GM12878 (cell line): ENCODE measurements around the gene TOGARAM1. TPM values are rescaled to one million over a fixed set of nuclear protein-coding genes. Genes with fewer than 3 reads are reported as not detected.

Experiments used
- ATAC-seq: fragments of 200-7000 bp; cut with Tn5 transposase; 3 replicates; pipeline ENCODE4 v1.9.1; 2020; ENCODE audit warnings: mild to moderate bottlenecking, moderate library complexity
- BruUV-seq: library from RNA; stranded (reverse); fragments of 400-500 nt; replicated peaks from 2 replicates; lab custom pipeline; 2021; lab: Mats Ljungman, UMichigan
- CTCF ChIA-PET: fragments of 300-600 bp; sonication (Branson Sonifier 250); formaldehyde crosslinking; extraction: SDS; loops from one replicate; lab custom pipeline; 2021; ENCODE audit warnings: inconsistent platforms; lab: Yijun Ruan, JAX
- POLR2A ChIA-PET: fragments of 350-600 bp; formaldehyde crosslinking; extraction: SDS; loops from one replicate; lab custom pipeline; 2021; ENCODE audit warnings: inconsistent platforms; lab: Charles Lee
- RAD21 ChIA-PET: fragments of 300-600 bp; sonication (Branson Sonifier 250); formaldehyde crosslinking; loops from one replicate; lab custom pipeline; 2023; ENCODE audit warnings: antibody characterized with exemption; ENCODE audit not compliant: unreplicated experiment; lab: Charles Lee
- SMC1A ChIA-PET: fragments of 300-600 bp; sonication (Branson Sonifier 250); formaldehyde crosslinking; loops from one replicate; lab custom pipeline; 2023; ENCODE audit not compliant: unreplicated experiment, uncharacterized antibody; lab: Charles Lee
- DNase-seq: peaks from one replicate; pipeline ENCODE4 v3.0.0-alpha.2; 2011; ENCODE audit warnings: low read depth, low spot score
- FAIRE-seq: peaks from 3 replicates; lab custom pipeline; 2011; peaks lifted over from hg19 to GRCh38; lab: Jason Lieb, UNC
- H2AFZ ChIP-seq: 2 replicates; pipeline ENCODE4 v1.6.0; 2011; ENCODE audit warnings: low read depth, low read length, control low read depth; ENCODE audit not compliant: control insufficient read depth
- H3K27ac ChIP-seq: 2 replicates; pipeline ENCODE4 v1.5.1; 2011; ENCODE audit warnings: control low read depth; ENCODE audit not compliant: control insufficient read depth, insufficient read depth
- H3K27me3 ChIP-seq, 2 experiments: replicated peaks in 1 of 2; 2 replicates each; pipeline versions ENCODE4 v1.6.0 to v1.6.1; 2011; ENCODE audit warnings: low read length in 1 of 2; ENCODE audit not compliant: control insufficient read depth in 2 of 2, insufficient read depth in 2 of 2
- H3K36me3 ChIP-seq, 2 experiments: 2 replicates each; pipeline ENCODE4 v1.5.1; 2011; ENCODE audit warnings: low read length in 1 of 2; ENCODE audit not compliant: control insufficient read depth in 2 of 2, insufficient read depth in 2 of 2
- H3K4me1 ChIP-seq: 2 replicates; pipeline ENCODE4 v1.6.1; 2011; ENCODE audit warnings: mild to moderate bottlenecking, low read length, moderate library complexity, mixed read lengths; ENCODE audit not compliant: control insufficient read depth, insufficient read depth
- H3K4me2 ChIP-seq: 2 replicates; pipeline ENCODE4 v1.6.0; 2011; ENCODE audit warnings: control low read depth; ENCODE audit not compliant: control insufficient read depth, insufficient read depth
- H3K4me3 ChIP-seq: fragments of 200-600 bp; sonication (generic); 2 replicates; pipeline ENCODE4 v1.5.1; 2016
- H3K79me2 ChIP-seq: 2 replicates; pipeline ENCODE4 v1.6.0; 2011; ENCODE audit warnings: low read length; ENCODE audit not compliant: control insufficient read depth, insufficient read depth
- H3K9ac ChIP-seq: 2 replicates; pipeline ENCODE4 v1.8.0; 2011; ENCODE audit warnings: low read length, control low read depth, mixed read lengths; ENCODE audit not compliant: control insufficient read depth, insufficient read depth
- H3K9me3 ChIP-seq: replicated peaks from 3 replicates; pipeline ENCODE4 v1.5.1; 2011; ENCODE audit warnings: mild to moderate bottlenecking, low read length; ENCODE audit not compliant: control insufficient read depth, insufficient read depth
- H4K20me1 ChIP-seq: 2 replicates; pipeline ENCODE4 v1.6.0; 2011; ENCODE audit not compliant: control insufficient read depth, insufficient read depth
- ATF7 ChIP-seq: fragments of 450-650 bp; IDR thresholded peaks from 2 replicates; pipeline ENCODE4 v1.6.1; 2016; ENCODE audit warnings: low read depth, mild to moderate bottlenecking
- CEBPB ChIP-seq, 2 experiments: fragments of 150-350 bp in 1 of 2; IDR thresholded peaks; 2 replicates each; pipeline ENCODE4 v1.6.1; 2012 to 2014; ENCODE audit warnings: low read depth in 2 of 2, low read length in 2 of 2, borderline replicate concordance in 1 of 2, inconsistent platforms in 1 of 2
- EZH2 ChIP-seq: IDR thresholded peaks from 2 replicates; pipeline ENCODE4 v1.6.1; 2012; ENCODE audit warnings: low read depth, mild to moderate bottlenecking, control low read depth, inconsistent platforms, low read length, borderline replicate concordance; ENCODE audit not compliant: control insufficient read depth
- GABPA ChIP-seq: IDR thresholded peaks from 2 replicates; pipeline ENCODE4 v1.6.1; 2014; ENCODE audit warnings: antibody characterized with exemption, low read depth, mild to moderate bottlenecking, inconsistent platforms
- HDAC2 ChIP-seq: fragments of 200-600 bp; sonication (generic); IDR thresholded peaks from 2 replicates; pipeline ENCODE4 v1.6.1; 2017
- MXI1 ChIP-seq: fragments of 150-350 bp; IDR thresholded peaks from 2 replicates; pipeline ENCODE4 v1.6.1; 2011; ENCODE audit warnings: low read depth, mild to moderate bottlenecking, inconsistent platforms, low read length, improper control_type of control experiment
- PAX5 ChIP-seq: IDR thresholded peaks from 2 replicates; pipeline ENCODE4 v1.6.1; 2011; ENCODE audit warnings: low read depth, low read length, borderline replicate concordance
- PAX8 ChIP-seq: fragments of 450-650 bp; IDR thresholded peaks from 2 replicates; pipeline ENCODE4 v1.6.1; 2017; ENCODE audit warnings: mild to moderate bottlenecking, moderate library complexity
- POLR2A ChIP-seq: IDR thresholded peaks from 2 replicates; pipeline ENCODE4 v1.6.1; 2011; ENCODE audit warnings: low read depth, mild to moderate bottlenecking, low read length
- POU2F2 ChIP-seq: IDR thresholded peaks from 3 replicates; pipeline ENCODE4 v1.6.1; 2011; ENCODE audit warnings: low read depth, mild to moderate bottlenecking, low read length, borderline replicate concordance
- RBBP5 ChIP-seq: fragments of 200-600 bp; sonication (generic); conservative IDR thresholded peaks from 2 replicates; pipeline ENCODE4 v1.6.1; 2016
- STAT1 ChIP-seq: fragments of 450-650 bp; conservative IDR thresholded peaks from 2 replicates; pipeline ENCODE4 v1.6.1; 2014; ENCODE audit warnings: antibody characterized with exemption, mild to moderate bottlenecking
- TCF12 ChIP-seq: IDR thresholded peaks from 2 replicates; pipeline ENCODE4 v1.6.1; 2011; ENCODE audit warnings: low read depth, mild to moderate bottlenecking, low read length
- YY1 ChIP-seq: IDR thresholded peaks from 2 replicates; pipeline ENCODE4 v1.6.1; 2011; ENCODE audit warnings: low read depth, mild to moderate bottlenecking, low read length
- ZNF24 ChIP-seq: fragments of 450-650 bp; IDR thresholded peaks from 2 replicates; pipeline ENCODE4 v1.6.1; 2017; ENCODE audit warnings: antibody characterized with exemption, mild to moderate bottlenecking
- ZNF622 ChIP-seq: fragments of 450-650 bp; IDR thresholded peaks from 2 replicates; pipeline ENCODE4 v1.6.1; 2017; ENCODE audit warnings: mild to moderate bottlenecking, inconsistent platforms
- WGBS: methylation state at CpG from one replicate; pipeline ENCODE4 v1.1.6; 2016; ENCODE audit warnings: low lambda C conversion rate; ENCODE audit not compliant: insufficient replicate concordance, insufficient coverage; ENCODE audit errors: missing lambda C conversion rate; 5-methylcytosine and 5-hydroxymethylcytosine counted together
- in situ Hi-C: fragments of 300-500 bp; cut with MboI; formaldehyde crosslinking; loops from 9 replicates; pipeline ENCODE4 v1.14.3; 2018; ENCODE audit warnings: mixed read lengths
- intact Hi-C: fragments of 100-400 bp; cut with micrococcal nuclease; formaldehyde crosslinking; loops from one replicate; pipeline ENCODE4 v1.14.2; 2022; ENCODE audit not compliant: unreplicated experiment
- polyA plus RNA-seq, 11 experiments: library from polyadenylated mRNA; depleted of rRNA in 4 of 11; unstranded in 6 of 11; stranded (reverse) in 5 of 11; fragments of >200 nt; fragmentation: Nextera tagmentation in 4 of 11; fragmentation: Illumina TruSeq in 1 of 11; extraction: Ambion mirVana in 4 of 11; extraction: Trizol in 1 of 11; gene quantifications; 1 replicate in 1 of 11; 2 replicates in 10 of 11; pipeline versions ENCODE4 v1.2.1 to v1.2.3, GENCODE V29; 2011 to 2016; ENCODE audit warnings: inconsistent platforms in 2 of 11, missing spikeins in 2 of 11, low read depth in 1 of 11
- total RNA-seq, 4 experiments: library from RNA; depleted of rRNA in 3 of 4; stranded (reverse); fragments of >200 nt in 3 of 4; fragmentation: Illumina TruSeq in 1 of 4; extraction: Trizol in 1 of 4; gene quantifications; 2 replicates each; pipeline versions ENCODE4 v1.2.1 to v1.2.3, GENCODE V29; 2013 to 2021
- TF ChIP-seq, protein P1 (sequence below): fragments of 450-650 bp; IDR thresholded peaks from 2 replicates; pipeline ENCODE4 v1.6.1; 2017; ENCODE audit warnings: mild to moderate bottlenecking, moderate library complexity
- TF ChIP-seq, protein P2 (sequence below): IDR thresholded peaks from 2 replicates; pipeline ENCODE4 v1.6.1; 2012; ENCODE audit warnings: low read depth, low read length, improper control_type of control experiment

The TOGARAM1 gene
- total and polyA plus RNA-seq, 10 of the 15 experiments (the other 5 are each of a cell fraction or from before 2014, with no cell fraction given) = 2.1 to 14.4 (median 7.2) TPM

DNA sequence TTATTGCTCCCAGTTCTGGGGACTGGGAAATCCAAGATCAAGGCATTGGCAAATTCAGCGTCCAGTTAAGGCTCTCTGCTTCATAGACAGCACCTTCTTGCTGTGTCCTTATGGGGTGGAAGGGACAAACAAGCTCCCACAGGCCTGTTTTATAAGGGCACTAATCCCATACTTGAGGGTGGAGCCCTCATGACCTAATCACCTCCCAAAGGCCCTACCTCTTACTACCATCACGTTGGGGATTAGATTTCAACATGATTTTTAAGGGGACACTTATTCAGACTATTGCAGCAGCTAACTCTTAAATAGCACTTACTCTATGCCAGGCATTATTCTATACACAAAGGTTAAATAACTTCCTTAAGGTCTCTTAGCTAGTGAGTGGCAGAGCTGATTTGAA, 17.3 kb downstream of the TOGARAM1 start:
- H3K9me3 ChIP-seq = no peaks in the 10 kb centered on the region; the same call in 1 of the 3 replicates
- ChIA-PET SMC1A (interaction anchor here (1.1 to 1.6 kb wide), 3 partner anchors 9 to 17 kb away, joined by 3 to 6 read pairs (median 3); partner anchors contain the start of genes KLHL28 and TOGARAM1), RAD21 (interaction anchor here (1.2 to 1.7 kb wide), 5 partner anchors 16 to 273 kb away, joined by 3 to 4 read pairs (median 3); partner anchors contain the start of genes KLHL28 and MIS18BP1)
- no peak overlapping the region for H3K4me2 ChIP-seq
- 44% methylated on average over 2 of the region's 2 CpGs for WGBS
- FAIRE-seq = no peak
- H3K4me1 ChIP-seq = no peaks in the 10 kb centered on the region
- in situ Hi-C loops = no loop called here
- peaks cover 25% of the 10 kb centered on the region for H3K79me2 ChIP-seq
- H3K4me3 ChIP-seq = no peak overlapping the region
- no peaks in the 10 kb centered on the region for H4K20me1 ChIP-seq
- no TSS peak for BruUV-seq
- DNase-seq = no peak
- TF ChIP-seq POU2F2 = no peak
- TF ChIP-seq ZNF622 = no peak
- no peak for TF ChIP-seq POLR2A
- no peak for TF ChIP-seq CEBPB (IDR thresholded peaks at IDR 0.05; ENCODE audit: borderline replicate concordance in 1 of 2, low read depth in 2 of 2, low read length in 2 of 2)
- no peak for TF ChIP-seq HDAC2
- TF ChIP-seq GABPA = no peak
- TF ChIP-seq, protein P1, sequence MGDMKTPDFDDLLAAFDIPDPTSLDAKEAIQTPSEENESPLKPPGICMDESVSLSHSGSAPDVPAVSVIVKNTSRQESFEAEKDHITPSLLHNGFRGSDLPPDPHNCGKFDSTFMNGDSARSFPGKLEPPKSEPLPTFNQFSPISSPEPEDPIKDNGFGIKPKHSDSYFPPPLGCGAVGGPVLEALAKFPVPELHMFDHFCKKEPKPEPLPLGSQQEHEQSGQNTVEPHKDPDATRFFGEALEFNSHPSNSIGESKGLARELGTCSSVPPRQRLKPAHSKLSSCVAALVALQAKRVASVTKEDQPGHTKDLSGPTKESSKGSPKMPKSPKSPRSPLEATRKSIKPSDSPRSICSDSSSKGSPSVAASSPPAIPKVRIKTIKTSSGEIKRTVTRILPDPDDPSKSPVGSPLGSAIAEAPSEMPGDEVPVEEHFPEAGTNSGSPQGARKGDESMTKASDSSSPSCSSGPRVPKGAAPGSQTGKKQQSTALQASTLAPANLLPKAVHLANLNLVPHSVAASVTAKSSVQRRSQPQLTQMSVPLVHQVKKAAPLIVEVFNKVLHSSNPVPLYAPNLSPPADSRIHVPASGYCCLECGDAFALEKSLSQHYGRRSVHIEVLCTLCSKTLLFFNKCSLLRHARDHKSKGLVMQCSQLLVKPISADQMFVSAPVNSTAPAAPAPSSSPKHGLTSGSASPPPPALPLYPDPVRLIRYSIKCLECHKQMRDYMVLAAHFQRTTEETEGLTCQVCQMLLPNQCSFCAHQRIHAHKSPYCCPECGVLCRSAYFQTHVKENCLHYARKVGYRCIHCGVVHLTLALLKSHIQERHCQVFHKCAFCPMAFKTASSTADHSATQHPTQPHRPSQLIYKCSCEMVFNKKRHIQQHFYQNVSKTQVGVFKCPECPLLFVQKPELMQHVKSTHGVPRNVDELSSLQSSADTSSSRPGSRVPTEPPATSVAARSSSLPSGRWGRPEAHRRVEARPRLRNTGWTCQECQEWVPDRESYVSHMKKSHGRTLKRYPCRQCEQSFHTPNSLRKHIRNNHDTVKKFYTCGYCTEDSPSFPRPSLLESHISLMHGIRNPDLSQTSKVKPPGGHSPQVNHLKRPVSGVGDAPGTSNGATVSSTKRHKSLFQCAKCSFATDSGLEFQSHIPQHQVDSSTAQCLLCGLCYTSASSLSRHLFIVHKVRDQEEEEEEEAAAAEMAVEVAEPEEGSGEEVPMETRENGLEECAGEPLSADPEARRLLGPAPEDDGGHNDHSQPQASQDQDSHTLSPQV = no peak
- TF ChIP-seq YY1 = no peak
- TF ChIP-seq ZNF24 = no peak
- TF ChIP-seq ATF7 = no peak
- TF ChIP-seq RBBP5 = no peak
- TF ChIP-seq MXI1 = no peak
- TF ChIP-seq PAX8 = no peak
- no peak for TF ChIP-seq STAT1
- no peak for TF ChIP-seq PAX5
- TF ChIP-seq, protein P2, sequence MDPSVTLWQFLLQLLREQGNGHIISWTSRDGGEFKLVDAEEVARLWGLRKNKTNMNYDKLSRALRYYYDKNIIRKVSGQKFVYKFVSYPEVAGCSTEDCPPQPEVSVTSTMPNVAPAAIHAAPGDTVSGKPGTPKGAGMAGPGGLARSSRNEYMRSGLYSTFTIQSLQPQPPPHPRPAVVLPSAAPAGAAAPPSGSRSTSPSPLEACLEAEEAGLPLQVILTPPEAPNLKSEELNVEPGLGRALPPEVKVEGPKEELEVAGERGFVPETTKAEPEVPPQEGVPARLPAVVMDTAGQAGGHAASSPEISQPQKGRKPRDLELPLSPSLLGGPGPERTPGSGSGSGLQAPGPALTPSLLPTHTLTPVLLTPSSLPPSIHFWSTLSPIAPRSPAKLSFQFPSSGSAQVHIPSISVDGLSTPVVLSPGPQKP = no peak
- TF ChIP-seq EZH2 = no peak
- no peak for TF ChIP-seq TCF12
- TF ChIP-seq, all 136 proteins: peak for 0
- ChIA-PET POLR2A (interaction anchor here (1.0 to 3.2 kb wide), 4 partner anchors 13 to 157 kb away, joined by 3 to 14 read pairs (median 4); partner anchors contain the start of genes FANCM, KLHL28 and TOGARAM1), CTCF (interaction anchor here (1.2 to 1.3 kb wide), 2 partner anchors 9 to 65 kb away, joined by 3 to 4 read pairs; no protein-coding TSS in a partner anchor)
- no peaks in the 10 kb centered on the region for H3K27me3 ChIP-seq
- ATAC-seq = no peak
- no peak overlapping the region for H2AFZ ChIP-seq
- H3K9ac ChIP-seq = no peak overlapping the region
- H3K27ac ChIP-seq = no peak overlapping the region
- intact Hi-C loops = no loop called here
- H3K36me3 ChIP-seq = no peaks in the 10 kb centered on the region
